ENCODE results near the gene CHRM2. TPM values are rescaled to one million over a fixed set of nuclear protein-coding genes. Genes with fewer than 3 reads are reported as not detected.
A peak's percentile ranks its signal among the peaks of the same experiment; 100 is the strongest.

CHRM2 gene
- total and polyA plus RNA-seq, 10 donors: 0.13 TPM; not detected in 9

DNA sequence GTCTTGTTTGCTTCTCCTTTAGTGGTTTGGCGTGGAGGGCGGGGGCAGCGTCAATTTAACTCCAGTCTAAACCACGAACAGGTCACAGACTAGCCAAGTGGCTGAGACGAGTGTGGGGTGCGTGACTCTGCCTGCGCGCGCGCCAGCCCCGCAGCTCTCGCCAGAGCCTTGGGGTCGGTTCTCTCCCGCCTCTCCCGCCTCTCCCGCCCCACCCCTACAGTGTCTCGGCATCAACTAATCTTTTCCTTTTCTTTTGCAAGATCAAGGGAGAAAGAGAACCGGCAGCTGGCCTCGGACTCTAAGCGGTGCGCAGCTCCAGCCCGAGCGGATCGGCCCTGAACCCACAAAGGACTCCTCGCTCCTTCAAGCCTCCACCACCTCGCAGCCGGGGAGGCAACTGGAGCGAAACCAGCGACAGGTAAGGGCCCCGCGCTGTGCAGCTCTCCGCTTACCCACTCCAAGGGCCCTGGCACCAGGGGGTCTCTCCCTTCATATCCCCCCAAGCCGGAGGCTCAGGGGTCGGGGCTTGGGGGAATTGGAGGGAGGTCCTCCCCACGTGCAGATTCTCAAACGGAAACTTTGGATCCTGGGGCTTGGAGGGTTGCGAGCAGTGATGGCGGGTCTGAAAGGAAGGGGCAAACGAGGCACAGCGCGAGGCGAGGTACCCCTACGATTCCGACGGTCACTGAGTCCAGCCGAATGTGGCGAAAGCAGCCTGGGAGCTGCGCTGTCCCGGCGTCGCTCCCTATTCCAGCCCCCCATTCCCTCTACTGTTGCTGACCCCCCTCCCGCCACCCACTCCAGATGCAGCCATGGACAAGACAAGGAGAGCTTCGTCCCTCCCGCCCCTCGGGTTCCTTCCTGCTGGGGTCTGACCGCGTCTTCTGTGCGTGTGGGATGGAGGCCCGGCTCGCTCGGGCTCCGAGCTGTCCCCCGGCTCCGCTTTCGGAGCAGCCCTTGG lies 829 bp downstream of the CHRM2 start:
- peaks cover 0 to 32% (median 16%) of the 10 kb centered on the region in 6 donors for H3K4me1 ChIP-seq
- peaks cover 0 to 49% (median 36%) of the 10 kb centered on the region in 7 donors for H3K27me3 ChIP-seq (replicated peaks in 1 of 7)
- no peaks in the 10 kb centered on the region for H3K9me3 ChIP-seq
- no peaks in the 10 kb centered on the region for H3K36me3 ChIP-seq
- H3K27ac ChIP-seq: no peak overlapping the region
- no peak for TF ChIP-seq POLR2A (IDR thresholded peaks at IDR 0.05)
- TF ChIP-seq, protein P1, sequence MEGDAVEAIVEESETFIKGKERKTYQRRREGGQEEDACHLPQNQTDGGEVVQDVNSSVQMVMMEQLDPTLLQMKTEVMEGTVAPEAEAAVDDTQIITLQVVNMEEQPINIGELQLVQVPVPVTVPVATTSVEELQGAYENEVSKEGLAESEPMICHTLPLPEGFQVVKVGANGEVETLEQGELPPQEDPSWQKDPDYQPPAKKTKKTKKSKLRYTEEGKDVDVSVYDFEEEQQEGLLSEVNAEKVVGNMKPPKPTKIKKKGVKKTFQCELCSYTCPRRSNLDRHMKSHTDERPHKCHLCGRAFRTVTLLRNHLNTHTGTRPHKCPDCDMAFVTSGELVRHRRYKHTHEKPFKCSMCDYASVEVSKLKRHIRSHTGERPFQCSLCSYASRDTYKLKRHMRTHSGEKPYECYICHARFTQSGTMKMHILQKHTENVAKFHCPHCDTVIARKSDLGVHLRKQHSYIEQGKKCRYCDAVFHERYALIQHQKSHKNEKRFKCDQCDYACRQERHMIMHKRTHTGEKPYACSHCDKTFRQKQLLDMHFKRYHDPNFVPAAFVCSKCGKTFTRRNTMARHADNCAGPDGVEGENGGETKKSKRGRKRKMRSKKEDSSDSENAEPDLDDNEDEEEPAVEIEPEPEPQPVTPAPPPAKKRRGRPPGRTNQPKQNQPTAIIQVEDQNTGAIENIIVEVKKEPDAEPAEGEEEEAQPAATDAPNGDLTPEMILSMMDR (IDR thresholded peaks at IDR 0.05 in 8 of 11, conservative IDR thresholded peaks at IDR 0.05 in 3 of 11): no peak
- no peak for TF ChIP-seq POLR2AphosphoS5 (IDR thresholded peaks at IDR 0.05)
- 4 to 15% (median 5%) methylated on average over 47 to 65 of the region's 65 CpGs for WGBS, 5 donors
- intact Hi-C loops (cut with DNase I; ENCODE audit: low total_unique reads): no loop called here
- peak; percentile 64 for DNase-seq
- peak overlapping the region in 1 of 8 donors; percentile 35 for H3K4me3 ChIP-seq

DNA sequence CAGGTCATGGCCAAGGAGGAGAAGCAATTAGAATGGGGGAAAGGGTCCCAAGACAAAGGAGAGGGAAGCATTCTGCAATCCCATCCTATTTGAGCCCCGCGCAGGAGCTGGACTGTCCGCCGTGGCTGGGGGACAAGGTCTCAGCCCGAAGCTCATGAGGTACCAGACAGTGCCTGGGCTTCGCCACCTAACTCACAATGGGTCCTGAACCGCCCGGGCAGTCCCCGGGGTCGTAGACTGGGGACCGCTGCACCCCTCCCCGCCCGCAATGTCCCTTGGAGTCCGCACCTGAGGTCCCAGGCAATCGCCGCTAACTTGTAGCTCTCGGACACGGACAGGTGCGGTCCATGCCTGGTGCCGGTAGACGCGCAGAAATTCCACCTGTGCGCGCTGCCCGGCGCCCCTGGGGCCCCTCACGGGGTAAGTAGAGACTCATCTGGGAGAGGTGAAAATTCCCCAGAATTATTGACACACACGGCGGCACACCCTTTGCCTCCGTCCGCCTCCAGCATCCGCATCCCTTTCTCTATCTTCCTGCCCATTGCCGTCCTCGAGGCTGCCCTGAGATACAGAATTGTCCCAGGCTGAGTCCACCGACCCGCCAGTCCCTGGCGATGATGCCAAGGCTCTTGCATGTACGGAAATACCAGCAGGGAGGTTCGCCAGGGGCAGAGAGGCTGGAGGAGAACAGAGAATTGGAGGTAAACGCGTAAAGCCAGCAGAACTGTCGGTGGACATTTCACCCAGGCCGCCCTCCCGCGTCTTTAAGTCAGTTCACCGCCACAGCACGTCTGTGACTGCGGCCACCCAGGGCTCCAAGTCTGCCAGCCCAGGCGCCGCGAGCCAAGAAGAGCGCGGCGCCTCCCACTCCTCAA lies 1.8 kb downstream of the CHRM2 start:
- WGBS, 5 donors: 3 to 6% (median 4%) methylated on average over 39 to 54 of the region's 54 CpGs
- no peak for TF ChIP-seq POLR2AphosphoS5 (IDR thresholded peaks at IDR 0.05)
- TF ChIP-seq, protein P1 (IDR thresholded peaks at IDR 0.05 in 8 of 11, conservative IDR thresholded peaks at IDR 0.05 in 3 of 11): no peak
- TF ChIP-seq POLR2A (IDR thresholded peaks at IDR 0.05): no peak
- peak overlapping the region in 4 of 8 donors; percentile 2 to 35 (median 22) for H3K4me3 ChIP-seq
- intact Hi-C loops (cut with DNase I; ENCODE audit: low total_unique reads): no loop called here
- no peaks in the 10 kb centered on the region for H3K9me3 ChIP-seq
- no peaks in the 10 kb centered on the region for H3K36me3 ChIP-seq
- peak; percentile 56 for DNase-seq
- H3K27me3 ChIP-seq (replicated peaks in 1 of 7): peaks cover 0 to 49% (median 36%) of the 10 kb centered on the region in 7 donors
- H3K27ac ChIP-seq: no peak overlapping the region
- peaks cover 0 to 32% (median 16%) of the 10 kb centered on the region in 6 donors for H3K4me1 ChIP-seq

DNA sequence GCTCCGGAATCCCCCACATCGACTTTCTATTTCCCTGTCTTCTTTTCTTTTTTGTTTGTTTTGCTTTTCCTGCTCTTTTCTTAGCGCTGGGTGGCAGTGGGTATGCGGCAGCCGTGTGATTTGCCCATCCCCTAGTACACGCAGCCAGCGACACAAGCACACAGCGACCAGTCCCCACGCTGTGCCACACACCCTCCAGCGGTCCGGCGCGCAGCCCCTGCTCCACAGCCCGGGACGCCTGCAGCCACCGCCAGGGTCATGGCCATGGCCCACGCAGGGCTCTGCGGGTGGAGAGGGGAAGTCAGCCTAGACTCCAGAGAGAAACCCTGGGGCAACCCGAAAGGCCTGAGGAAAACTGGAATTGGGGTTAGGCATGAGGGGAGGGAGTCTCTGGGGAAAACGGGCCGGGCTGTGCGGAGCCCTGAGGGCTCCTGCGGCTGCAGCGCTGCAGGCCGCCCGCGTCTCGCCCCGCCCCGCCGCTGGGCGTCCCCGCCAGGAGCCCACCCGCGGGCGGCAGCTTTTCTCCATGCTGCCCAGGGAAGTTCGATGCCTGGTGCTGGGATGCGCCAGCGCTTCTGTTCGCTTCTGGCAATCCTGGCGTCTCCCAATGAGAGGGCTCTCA lies 2.5 kb downstream of the CHRM2 start:
- no peak overlapping the region for H3K27ac ChIP-seq
- H3K9me3 ChIP-seq: no peaks in the 10 kb centered on the region
- H3K36me3 ChIP-seq: no peaks in the 10 kb centered on the region
- intact Hi-C loops (cut with DNase I; ENCODE audit: low total_unique reads): no loop called here
- H3K4me3 ChIP-seq: peak overlapping the region in 4 of 8 donors; percentile 2 to 35 (median 22)
- peak; percentile 62 for DNase-seq
- peaks cover 0 to 32% (median 16%) of the 10 kb centered on the region in 6 donors for H3K4me1 ChIP-seq
- WGBS, 5 donors: 2 to 5% (median 4%) methylated on average over 23 to 41 of the region's 41 CpGs
- TF ChIP-seq, protein P1 (IDR thresholded peaks at IDR 0.05 in 8 of 11, conservative IDR thresholded peaks at IDR 0.05 in 3 of 11): no peak
- TF ChIP-seq POLR2AphosphoS5 (IDR thresholded peaks at IDR 0.05) (no peak), POLR2A (IDR thresholded peaks at IDR 0.05) (no peak)
- peaks cover 0 to 49% (median 36%) of the 10 kb centered on the region in 7 donors for H3K27me3 ChIP-seq (replicated peaks in 1 of 7)

Data from spleen (tissue), 11 donors.